Rectal smooth muscle tissue (tissue), 1 donor: Measurements from ENCODE around the gene SMAP2.
"Not testable (repeated sequence)": the region's sequence is repeated elsewhere in the genome, so short reads cannot be mapped to it uniquely, and the experiment has no call there.

Source experiments
- H3K27ac ChIP-seq: one replicate; pipeline ENCODE4 v1.7.0; 2013; ENCODE audit warnings: low read depth, low read length, inconsistent platforms
- H3K27me3 ChIP-seq: one replicate; pipeline ENCODE4 v1.7.0; 2013; ENCODE audit warnings: low read length; ENCODE audit not compliant: control insufficient read depth, insufficient read depth
- H3K36me3 ChIP-seq: one replicate; pipeline ENCODE4 v1.7.0; 2013; ENCODE audit warnings: low read length; ENCODE audit not compliant: control insufficient read depth, insufficient read depth
- H3K4me1 ChIP-seq: one replicate; pipeline ENCODE4 v1.7.0; 2013; ENCODE audit warnings: low read length; ENCODE audit not compliant: control insufficient read depth, insufficient read depth
- H3K4me3 ChIP-seq: one replicate; pipeline ENCODE4 v1.7.0; 2013; ENCODE audit warnings: low read length
- H3K9ac ChIP-seq: one replicate; pipeline ENCODE4 v1.7.0; 2013; ENCODE audit warnings: low read length

SMAP2 gene

GRCh38 chr1:40373323-40374283 is at the start of gene SMAP2:
Gene SMAP2 (plus strand): TSS chr1:40373727. CDS start chr1:40374121, 394 bp downstream.
- Histone ChIP-seq H3K4me1 (peaks cover 2% of the 10 kb centered on the region), H3K36me3 (no peaks in the 10 kb centered on the region)

DNA sequence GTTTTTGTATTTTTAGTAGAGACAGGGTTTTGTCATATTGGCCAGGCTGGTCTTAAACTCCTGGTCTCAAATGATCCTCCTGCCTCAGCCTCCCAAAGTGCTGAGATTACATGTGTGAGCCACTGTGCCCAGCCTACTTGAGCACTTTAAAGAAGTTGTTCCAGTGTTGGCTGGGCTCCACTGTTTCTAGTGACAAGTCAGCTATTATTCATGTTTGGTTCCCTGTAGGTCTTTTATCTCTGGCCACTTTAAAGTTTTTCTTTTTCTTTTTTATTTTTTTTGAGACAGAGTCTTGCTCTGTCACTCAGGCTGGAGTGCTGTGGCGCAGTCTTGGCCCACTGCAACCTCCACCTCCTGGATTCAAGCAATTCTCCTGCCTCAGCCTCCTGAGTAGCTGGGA is 42.1 kb upstream of the SMAP2 start:
- not testable (repeated sequence) for H3K27me3 ChIP-seq, H3K4me1 ChIP-seq, H3K36me3 ChIP-seq, H3K9ac ChIP-seq, H3K27ac ChIP-seq, H3K4me3 ChIP-seq

More at GRCh38 chr1:40373323-40374283, at the start of gene SMAP2:
- Histone ChIP-seq H3K9ac (peak within 1 kb of the TSS; percentile 92), H3K27ac (peak within 1 kb of the TSS; percentile 65), H3K27me3 (no peaks in the 10 kb centered on the region), H3K4me3 (peak within 1 kb of the TSS; percentile 91)

DNA sequence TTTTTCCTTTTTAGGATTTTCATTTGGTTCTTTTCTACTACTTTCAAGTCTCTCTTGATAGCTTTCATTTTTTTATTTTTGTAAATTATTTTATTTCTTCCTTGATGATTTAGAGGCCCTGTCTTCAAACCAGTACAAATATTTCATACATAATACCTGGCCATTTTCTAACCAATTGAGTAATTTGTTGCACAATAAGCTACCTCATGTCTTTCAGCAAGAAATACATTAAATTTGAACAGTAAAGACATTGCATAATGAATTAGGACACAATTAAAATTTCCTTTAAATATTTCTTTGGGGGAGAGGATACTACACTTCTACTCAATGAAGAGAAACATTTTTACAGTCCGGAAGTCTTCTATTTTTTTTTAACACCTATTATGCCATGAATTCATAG is 40.8 kb upstream of the SMAP2 start:
- Histone ChIP-seq H3K9ac (no peak overlapping the region), H3K27me3 (no peaks in the 10 kb centered on the region), H3K36me3 (no peaks in the 10 kb centered on the region), H3K4me1 (no peaks in the 10 kb centered on the region), H3K27ac (no peak overlapping the region), H3K4me3 (no peak overlapping the region)

- no peaks in the 10 kb centered on the region for H3K4me1 ChIP-seq
- no peak overlapping the region for H3K4me3 ChIP-seq
- no peak overlapping the region for H3K9ac ChIP-seq
- no peaks in the 10 kb centered on the region for H3K36me3 ChIP-seq
- H3K27me3 ChIP-seq, result no peaks in the 10 kb centered on the region
- no peak overlapping the region for H3K27ac ChIP-seq
These were observed 36.1 kb upstream of the SMAP2 start for GRCh38 chr1:40337443-40337842.

- H3K9ac ChIP-seq, result no peak overlapping the region
- H3K27ac ChIP-seq, result no peak overlapping the region
- H3K27me3 ChIP-seq, result no peaks in the 10 kb centered on the region
- H3K36me3 ChIP-seq, result no peaks in the 10 kb centered on the region
- no peaks in the 10 kb centered on the region for H3K4me1 ChIP-seq
- no peak overlapping the region for H3K4me3 ChIP-seq
These were observed 34.6 kb upstream of the SMAP2 start for GRCh38 chr1:40338745-40339419.

DNA sequence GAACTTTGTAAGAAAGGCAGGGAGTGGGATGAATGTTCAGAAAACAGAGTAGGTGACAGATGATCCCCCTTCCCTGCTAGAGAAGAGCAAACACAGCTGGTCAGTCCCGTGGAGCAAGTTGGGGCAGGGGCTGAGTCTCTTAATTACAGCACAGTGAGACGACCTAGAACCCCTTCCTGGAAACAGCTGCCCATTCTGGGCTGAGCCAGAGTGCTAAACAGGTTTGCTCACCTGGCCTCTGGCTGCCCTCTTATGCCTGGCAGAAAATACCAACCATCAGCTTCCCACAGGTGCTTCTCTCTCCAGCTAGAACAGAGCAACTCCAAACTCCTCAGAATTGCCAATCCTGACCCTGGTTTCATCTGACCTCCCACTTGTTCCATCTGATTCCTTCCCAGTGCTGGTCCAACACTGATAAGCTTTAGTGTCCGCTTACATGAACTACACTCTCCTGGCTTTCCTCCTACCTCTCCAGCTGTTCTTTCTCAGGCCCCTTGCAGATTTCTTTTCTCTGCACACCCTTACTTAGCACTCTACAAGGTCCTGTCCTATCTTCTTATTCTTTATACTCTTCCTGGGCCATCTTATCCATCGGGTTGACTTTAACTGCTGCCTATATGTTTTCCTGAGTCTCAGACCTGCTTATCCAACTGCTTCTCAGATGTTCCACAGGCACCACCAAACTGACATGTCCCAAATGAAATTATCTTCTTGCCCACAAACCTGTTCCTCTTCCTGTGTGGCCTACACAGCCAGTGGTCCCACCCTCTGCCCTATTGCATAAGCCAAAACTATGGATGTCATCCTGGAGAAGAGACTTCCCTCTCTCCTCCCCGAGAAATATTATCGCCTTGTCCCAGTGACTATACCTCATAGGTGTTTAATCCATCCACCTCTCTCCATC is 33.9 kb upstream of the SMAP2 start:
- Histone ChIP-seq H3K27me3 (no peaks in the 10 kb centered on the region), H3K4me3 (no peak overlapping the region), H3K36me3 (no peaks in the 10 kb centered on the region), H3K27ac (no peak overlapping the region), H3K9ac (no peak overlapping the region), H3K4me1 (no peaks in the 10 kb centered on the region)

DNA sequence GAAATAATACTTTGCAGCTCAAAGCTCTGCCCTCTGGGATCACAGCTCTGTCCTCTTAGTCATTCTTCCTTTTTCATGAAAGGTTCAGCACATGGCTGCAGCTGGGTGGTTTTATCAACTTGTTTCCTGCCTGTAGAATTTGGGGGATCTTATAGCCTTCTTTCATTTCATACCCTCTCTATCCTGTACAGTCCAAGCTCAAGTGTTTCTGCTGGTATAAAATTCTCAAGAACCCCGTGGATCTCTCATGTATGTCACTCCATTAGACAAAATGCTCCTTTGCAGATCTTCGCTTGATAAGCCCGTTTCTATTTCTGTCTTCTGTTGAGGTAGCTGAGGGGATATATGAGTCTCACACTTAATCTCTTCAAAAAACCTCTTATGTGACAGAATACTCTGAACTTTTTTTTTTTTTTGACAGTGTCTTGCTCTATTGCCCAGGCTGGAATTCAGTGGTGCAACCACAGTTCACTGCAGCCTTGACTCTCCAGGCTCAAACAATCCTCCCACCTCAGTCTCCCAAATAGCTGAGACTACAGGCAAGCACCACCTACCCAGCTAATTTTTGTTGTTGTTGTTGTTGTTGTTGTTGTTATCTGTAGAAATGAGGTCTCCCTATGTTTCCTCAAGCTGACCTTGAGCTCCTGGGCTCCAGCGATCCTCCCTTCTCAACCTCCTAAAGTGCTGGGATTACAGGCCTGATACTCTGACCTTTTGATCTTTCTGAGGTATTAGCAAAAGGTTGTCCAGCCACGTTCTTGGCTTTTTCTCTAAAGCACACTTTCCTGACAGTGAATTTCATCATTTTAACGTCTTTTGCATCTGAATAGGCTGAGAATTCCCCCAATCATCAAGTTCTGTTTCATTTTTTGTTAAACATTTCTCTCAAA is 31.8 kb upstream of the SMAP2 start:
- Histone ChIP-seq H3K4me1 (no peaks in the 10 kb centered on the region), H3K27ac (no peak overlapping the region), H3K27me3 (no peaks in the 10 kb centered on the region), H3K4me3 (no peak overlapping the region), H3K9ac (no peak overlapping the region), H3K36me3 (no peaks in the 10 kb centered on the region)

- H3K27me3 ChIP-seq, H3K9ac ChIP-seq, H3K36me3 ChIP-seq, H3K4me1 ChIP-seq, H3K27ac ChIP-seq, H3K4me3 ChIP-seq: not testable (repeated sequence)
These were observed 31.2 kb upstream of the SMAP2 start for GRCh38 chr1:40342381-40342717.

GRCh38 chr1:40344597-40344996 is 28.9 kb upstream of the SMAP2 start:
- Histone ChIP-seq H3K4me3 (no peak overlapping the region), H3K27ac (no peak overlapping the region), H3K9ac (no peak overlapping the region), H3K27me3 (no peaks in the 10 kb centered on the region), H3K4me1 (no peaks in the 10 kb centered on the region), H3K36me3 (no peaks in the 10 kb centered on the region)

GRCh38 chr1:40350391-40350790 is 23.1 kb upstream of the SMAP2 start:
- no peaks in the 10 kb centered on the region for H3K36me3 ChIP-seq
- H3K27me3 ChIP-seq, result no peaks in the 10 kb centered on the region
- no peaks in the 10 kb centered on the region for H3K4me1 ChIP-seq
- no peak overlapping the region for H3K9ac ChIP-seq
- no peak overlapping the region for H3K4me3 ChIP-seq
- no peak overlapping the region for H3K27ac ChIP-seq

DNA sequence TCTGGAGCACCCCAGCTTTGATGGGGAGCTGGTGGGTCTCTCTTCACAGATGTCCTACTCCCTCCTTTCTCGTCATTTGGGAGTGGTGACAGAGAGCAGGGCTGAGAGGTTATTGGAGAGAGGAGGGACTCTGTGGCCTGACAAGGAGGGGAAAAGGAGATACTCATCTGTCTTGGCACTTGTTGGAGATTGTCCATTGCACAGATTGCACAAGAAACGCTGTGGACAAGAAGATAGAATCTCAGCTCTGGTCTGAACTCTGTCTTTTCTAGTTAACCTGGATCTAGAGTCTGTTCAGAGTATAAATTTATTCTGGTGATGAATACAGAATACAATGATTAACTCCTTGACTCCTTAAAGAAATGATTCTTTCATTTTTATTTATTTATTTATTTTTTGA is 22.4 kb upstream of the SMAP2 start:
- no peak overlapping the region for H3K27ac ChIP-seq
- H3K9ac ChIP-seq, result no peak overlapping the region
- H3K36me3 ChIP-seq, result no peaks in the 10 kb centered on the region
- H3K4me3 ChIP-seq, result no peak overlapping the region
- no peaks in the 10 kb centered on the region for H3K4me1 ChIP-seq
- no peaks in the 10 kb centered on the region for H3K27me3 ChIP-seq
